Coronary artery (tissue), 2 donors: ENCODE results near the gene ZNF865.

Experiments used
- DNase-seq: peaks from one replicate; pipeline ENCODE4 v3.0.0-alpha.2; 2017; ENCODE audit warnings: low spot score
- H3K27ac ChIP-seq, 2 donors: fragments of 200-600 bp; sonication (generic); one replicate each; pipeline ENCODE4 v1.5.1; 2016 to 2019
- H3K4me3 ChIP-seq: fragments of 200-600 bp; sonication (generic); 2 replicates; pipeline ENCODE4 v1.5.1; 2016; ENCODE audit warnings: mild to moderate bottlenecking, moderate library complexity
- CTCF ChIP-seq: fragments of 200-600 bp; sonication (generic); IDR thresholded peaks from one replicate; pipeline ENCODE4 v1.5.1; 2019; ENCODE audit warnings: antibody characterized with exemption

Gene ZNF865

DNA sequence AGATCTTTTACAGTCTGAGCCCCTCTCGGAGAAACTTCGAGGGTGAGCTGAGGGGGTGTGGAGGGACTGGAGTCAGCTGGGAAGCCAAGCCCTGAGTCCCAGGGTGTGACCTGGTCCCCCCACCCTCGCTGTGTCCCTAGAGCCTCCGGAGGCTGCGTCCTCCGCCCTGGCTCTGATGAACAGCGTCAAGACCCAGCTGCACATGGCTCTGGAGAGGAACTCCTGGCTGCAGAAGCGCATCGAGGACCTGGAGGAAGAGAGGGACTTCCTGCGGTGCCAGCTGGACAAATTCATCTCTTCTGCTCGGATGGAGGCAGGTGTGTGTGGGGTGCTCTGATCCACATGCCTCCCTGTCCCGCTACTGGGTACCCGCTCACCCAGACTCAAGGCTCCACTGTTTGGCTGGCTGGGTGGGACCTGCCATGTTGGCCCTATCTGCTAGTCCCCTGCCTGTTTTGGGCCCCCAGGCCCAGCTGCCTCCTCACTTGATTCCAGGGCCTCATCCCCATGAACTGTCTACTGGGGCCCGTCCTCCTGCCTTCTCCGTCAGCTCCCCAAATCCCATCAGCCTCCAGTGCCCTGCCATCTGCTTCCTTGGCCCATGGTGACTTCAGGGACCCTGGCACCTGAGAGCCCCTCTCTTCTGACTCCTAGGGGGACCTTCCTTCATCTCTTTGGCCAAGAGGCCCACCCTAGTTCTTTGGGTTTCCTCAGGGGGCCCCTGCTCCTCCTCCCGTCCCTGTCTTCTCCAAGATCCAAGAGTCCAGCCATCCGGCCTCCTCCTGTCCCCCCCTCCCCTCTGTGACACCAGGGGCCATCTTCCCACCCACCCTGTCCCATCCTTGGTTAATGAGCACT lies 44.0 kb downstream of the ZNF865 start:
- Histone ChIP-seq H3K4me3 (peak overlapping the region; percentile 99), H3K27ac (peak overlapping the region in 1 of 2 donors; percentile 93)
- no peak for DNase-seq
- TF ChIP-seq CTCF, result no peak

- no peak for TF ChIP-seq CTCF
- Histone ChIP-seq H3K27ac (no peak overlapping the region), H3K4me3 (no peak overlapping the region)
- DNase-seq, result no peak
Observed at GRCh38 chr19:55650126-55650557, 44.7 kb downstream of the ZNF865 start.

DNA sequence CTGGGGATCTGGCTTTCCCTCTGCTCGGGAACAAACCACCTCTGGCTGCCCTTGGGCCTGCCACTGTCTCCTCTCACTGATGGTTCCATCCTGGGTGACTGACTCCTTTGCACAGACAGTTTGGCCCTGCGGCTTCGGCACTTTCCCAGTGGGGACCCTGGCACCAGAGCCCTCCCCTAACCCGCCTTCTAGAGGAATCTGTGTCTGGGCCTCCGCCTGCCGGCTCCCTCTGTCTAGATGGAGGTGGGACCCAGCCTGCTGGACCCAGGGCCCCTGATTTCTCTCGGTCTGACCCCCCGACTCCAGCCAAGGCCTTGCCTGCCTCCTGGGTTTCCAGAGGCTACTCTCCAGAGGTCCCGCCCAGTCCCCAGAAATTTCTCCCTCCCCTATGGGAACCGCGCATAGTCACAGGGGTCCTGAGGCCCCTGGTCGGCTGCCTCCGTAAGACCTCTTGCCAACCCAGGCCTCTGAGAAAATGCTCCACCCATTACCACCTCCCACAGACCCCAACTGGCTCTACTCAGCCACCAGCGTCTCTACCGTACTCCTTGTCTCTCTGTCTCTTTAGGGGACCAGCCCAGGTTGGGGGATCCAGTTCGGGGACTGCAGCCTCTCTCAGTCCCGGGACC lies 45.3 kb downstream of the ZNF865 start:
- no peak for DNase-seq
- Histone ChIP-seq H3K27ac (no peak overlapping the region), H3K4me3 (no peak overlapping the region)
- TF ChIP-seq CTCF, result no peak

- TF ChIP-seq CTCF, result no peak
- Histone ChIP-seq H3K4me3 (no peak overlapping the region), H3K27ac (no peak overlapping the region)
- DNase-seq, result no peak
Observed at GRCh38 chr19:55651236-55651635, 45.8 kb downstream of the ZNF865 start.

DNA sequence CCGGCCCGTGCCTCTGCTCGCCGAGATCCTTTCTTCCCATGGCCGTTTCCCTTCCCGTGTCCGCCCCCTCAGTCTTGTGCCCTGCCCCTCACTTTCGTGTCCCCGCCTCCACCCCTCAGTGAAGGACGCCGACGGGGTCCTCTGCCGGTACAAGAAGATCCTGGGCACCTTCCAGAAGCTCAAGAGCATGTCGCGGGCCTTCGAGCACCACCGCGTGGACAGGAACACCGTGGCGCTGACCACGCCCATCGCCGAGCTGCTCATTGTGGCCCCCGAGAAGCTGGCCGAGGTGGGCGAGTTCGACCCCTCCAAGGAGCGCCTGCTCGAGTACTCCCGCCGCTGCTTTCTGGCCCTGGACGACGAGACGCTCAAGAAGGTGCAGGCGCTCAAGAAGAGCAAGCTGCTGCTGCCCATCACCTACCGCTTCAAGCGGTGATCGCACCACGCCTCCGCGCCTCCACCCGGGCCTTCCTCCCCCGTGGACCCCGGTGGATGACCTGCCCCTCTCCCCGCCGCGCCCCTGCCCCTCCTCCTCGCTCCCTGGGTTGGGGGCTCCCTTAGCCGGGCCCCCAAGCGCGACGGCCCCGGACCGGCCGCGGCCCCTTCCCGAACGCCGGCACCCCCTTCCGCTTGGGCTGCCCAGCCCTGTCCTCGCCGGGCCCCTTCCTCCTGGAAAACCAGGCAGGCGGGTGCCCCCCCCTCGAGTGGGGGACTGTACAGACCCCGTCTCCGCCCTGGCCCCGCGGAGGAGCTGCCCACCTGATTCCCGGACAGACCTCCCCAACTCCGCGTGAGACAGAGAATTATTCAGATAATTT lies 47.1 kb downstream of the ZNF865 start:
- peak; percentile 72 for DNase-seq
- no peak for TF ChIP-seq CTCF
- Histone ChIP-seq H3K4me3 (no peak overlapping the region), H3K27ac (peak overlapping the region in 1 of 2 donors; percentile 98)

- Histone ChIP-seq H3K4me3 (peak overlapping the region; percentile 95), H3K27ac (peak overlapping the region; percentile 94 to 98)
- TF ChIP-seq CTCF, result peak; percentile 89
- DNase-seq, result peak; percentile 99
Observed at GRCh38 chr19:55653651-55654322, 48.3 kb downstream of the ZNF865 start.
